Sigmoid colon (tissue), 7 donors: ENCODE measurements around the gene MAPK6. TPM values are rescaled to one million over a fixed set of nuclear protein-coding genes. Genes with fewer than 3 reads are reported as not detected.

Source experiments
- DNase-seq: peaks from one replicate; pipeline ENCODE4 v3.0.0-alpha.2; 2019
- H3K27ac ChIP-seq, 4 donors: fragments of 200-600 bp; sonication (generic); one replicate each; pipeline ENCODE4 v1.5.1; 2016 to 2019; ENCODE audit warnings: mild to moderate bottlenecking in 1 of 4
- H3K27me3 ChIP-seq, 3 donors: fragments of 200-600 bp; sonication (generic); one replicate each; pipeline ENCODE4 v1.5.1; 2019; ENCODE audit warnings: mild to moderate bottlenecking in 1 of 3
- H3K36me3 ChIP-seq, 4 donors: fragments of 200-600 bp; sonication (generic); one replicate each; pipeline ENCODE4 v1.5.1; 2016 to 2019
- H3K4me1 ChIP-seq, 4 donors: fragments of 200-600 bp; sonication (generic); one replicate each; pipeline ENCODE4 v1.5.1; 2017 to 2019
- H3K4me3 ChIP-seq, 4 donors: fragments of 200-600 bp; sonication (generic); one replicate each; pipeline ENCODE4 v1.5.1; 2017 to 2019; ENCODE audit warnings: mild to moderate bottlenecking in 2 of 4, moderate library complexity in 1 of 4
- H3K9me3 ChIP-seq, 4 donors: fragments of 200-600 bp in 3 of 4; sonication (generic) in 3 of 4; one replicate each; pipeline versions ENCODE4 v1.5.1 to v1.6.1; 2013 to 2019
- EP300 ChIP-seq, 4 donors: sonication (generic); formaldehyde crosslinking; IDR thresholded peaks; one replicate each; pipeline ENCODE4 v1.6.1; 2017; ENCODE audit warnings: antibody characterized with exemption in 4 of 4
- POLR2A ChIP-seq, 2 donors: fragments of 450-650 bp; IDR thresholded peaks; one replicate each; pipeline ENCODE4 v1.6.1; 2016; ENCODE audit warnings: antibody characterized with exemption in 2 of 2, mild to moderate bottlenecking in 2 of 2, moderate library complexity in 2 of 2
- POLR2AphosphoS5 ChIP-seq, 4 donors: sonication (generic); formaldehyde crosslinking; IDR thresholded peaks; one replicate each; pipeline ENCODE4 v1.6.1; 2017; ENCODE audit warnings: antibody characterized with exemption in 4 of 4
- WGBS, 2 donors: extraction: QIAGEN DNeasy Blood & Tissue Kit; methylation state at CpG; one replicate each; pipeline ENCODE4 v1.1.7; 2013; 5-methylcytosine and 5-hydroxymethylcytosine counted together
- intact Hi-C: fragments of 100-400 bp; cut with DNase I; formaldehyde crosslinking; loops from one replicate; pipeline ENCODE4 v1.15.1; 2023
- polyA plus RNA-seq, 3 donors: library from polyadenylated mRNA; stranded (reverse); fragments of 200-250 nt; gene quantifications; one replicate each; pipeline ENCODE4 v1.2.3, GENCODE V29; 2013
- total RNA-seq, 4 donors: library from RNA; depleted of rRNA; stranded (reverse); fragments of >200 nt; gene quantifications; one replicate each; pipeline ENCODE4 v1.1.0, GENCODE V29; 2016
- TF ChIP-seq, protein P1 (sequence below), 4 experiments: fragments of 450-650 bp in 3 of 4; fragments of 200-600 bp in 1 of 4; IDR thresholded peaks; one replicate each; pipeline ENCODE4 v1.5.1; 2016 to 2019; ENCODE audit warnings: antibody characterized with exemption in 4 of 4, mild to moderate bottlenecking in 3 of 4, moderate library complexity in 2 of 4
- donor health status: healthy with polysubstance abuse.
- donor health status: Bipolar disorder and iron deficiency.
- donor health status: healthy.

Gene MAPK6
- total and polyA plus RNA-seq, 7 donors, result 17.3 to 82.1 (median 24.1) TPM

- Histone ChIP-seq H3K27ac (no peak overlapping the region), H3K36me3 (no peaks in the 10 kb centered on the region), H3K4me3 (no peak overlapping the region), H3K27me3 (no peaks in the 10 kb centered on the region), H3K9me3 (no peaks in the 10 kb centered on the region), H3K4me1 (peaks cover 0 to 6% (median 3%) of the 10 kb centered on the region in 4 donors)
- TF ChIP-seq EP300 (IDR thresholded peaks at IDR 0.05), result no peak
- TF ChIP-seq POLR2AphosphoS5 (IDR thresholded peaks at IDR 0.05), result no peak
- TF ChIP-seq, protein P1, sequence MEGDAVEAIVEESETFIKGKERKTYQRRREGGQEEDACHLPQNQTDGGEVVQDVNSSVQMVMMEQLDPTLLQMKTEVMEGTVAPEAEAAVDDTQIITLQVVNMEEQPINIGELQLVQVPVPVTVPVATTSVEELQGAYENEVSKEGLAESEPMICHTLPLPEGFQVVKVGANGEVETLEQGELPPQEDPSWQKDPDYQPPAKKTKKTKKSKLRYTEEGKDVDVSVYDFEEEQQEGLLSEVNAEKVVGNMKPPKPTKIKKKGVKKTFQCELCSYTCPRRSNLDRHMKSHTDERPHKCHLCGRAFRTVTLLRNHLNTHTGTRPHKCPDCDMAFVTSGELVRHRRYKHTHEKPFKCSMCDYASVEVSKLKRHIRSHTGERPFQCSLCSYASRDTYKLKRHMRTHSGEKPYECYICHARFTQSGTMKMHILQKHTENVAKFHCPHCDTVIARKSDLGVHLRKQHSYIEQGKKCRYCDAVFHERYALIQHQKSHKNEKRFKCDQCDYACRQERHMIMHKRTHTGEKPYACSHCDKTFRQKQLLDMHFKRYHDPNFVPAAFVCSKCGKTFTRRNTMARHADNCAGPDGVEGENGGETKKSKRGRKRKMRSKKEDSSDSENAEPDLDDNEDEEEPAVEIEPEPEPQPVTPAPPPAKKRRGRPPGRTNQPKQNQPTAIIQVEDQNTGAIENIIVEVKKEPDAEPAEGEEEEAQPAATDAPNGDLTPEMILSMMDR (IDR thresholded peaks at IDR 0.05), result no peak
- TF ChIP-seq POLR2A (IDR thresholded peaks at IDR 0.05), result no peak
- intact Hi-C loops, result loop anchor here (2.0 to 10.0 kb wide), 3 partner anchors 108 to 191 kb away; partner anchors contain the start of gene LEO1
- WGBS, 2 donors, result 71 to 84% methylated on average over 10 of the region's 10 CpGs
- no peak for DNase-seq
Observed at GRCh38 chr15:52078197-52078875, 59.3 kb downstream of the MAPK6 start.

DNA sequence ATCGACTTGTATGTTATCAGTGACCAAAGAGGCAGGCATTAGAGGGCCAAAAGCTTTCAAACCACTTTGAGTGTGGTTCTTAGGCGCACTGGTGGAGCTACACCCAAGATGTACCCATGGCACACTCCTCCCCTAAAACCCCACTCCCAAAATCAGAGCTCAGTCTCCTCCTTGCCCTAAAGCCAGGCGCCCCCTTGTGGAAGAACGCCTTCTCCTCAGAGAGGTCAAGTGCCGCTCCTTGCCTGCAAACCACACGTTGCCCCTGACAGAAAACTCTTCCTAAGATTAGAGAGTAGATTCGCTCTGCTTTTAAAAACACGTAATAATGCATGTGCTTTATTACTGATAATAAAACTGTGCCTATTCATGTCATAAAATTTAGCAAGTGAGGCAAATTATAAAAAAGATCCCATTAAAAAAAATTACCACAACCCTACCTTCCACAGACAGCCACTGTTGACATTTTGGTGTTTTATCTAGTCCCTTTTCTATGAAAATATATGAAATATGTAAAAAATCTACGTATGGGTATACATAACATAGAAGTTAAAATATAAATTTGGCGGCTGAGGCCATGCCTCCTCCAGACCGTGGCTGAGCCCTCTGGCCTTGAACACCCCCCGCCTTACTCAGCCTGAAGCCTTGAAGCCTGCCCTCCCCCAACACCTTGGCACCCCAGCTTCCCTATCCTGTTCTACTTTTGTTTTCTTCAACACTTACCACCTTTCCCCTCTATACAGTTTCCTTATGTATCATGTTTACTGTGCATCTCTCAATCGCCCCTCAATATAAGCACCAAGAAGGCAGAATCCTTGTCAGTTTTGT lies 60.1 kb downstream of the MAPK6 start:
- Histone ChIP-seq H3K9me3 (no peaks in the 10 kb centered on the region), H3K4me1 (peaks cover 0 to 6% (median 3%) of the 10 kb centered on the region in 4 donors), H3K27ac (no peak overlapping the region), H3K36me3 (no peaks in the 10 kb centered on the region), H3K4me3 (no peak overlapping the region), H3K27me3 (no peaks in the 10 kb centered on the region)
- WGBS, 2 donors, result 39 to 50% methylated on average over 13 of the region's 13 CpGs
- peak; percentile 88 for DNase-seq
- TF ChIP-seq EP300 (IDR thresholded peaks at IDR 0.05) (no peak), POLR2AphosphoS5 (IDR thresholded peaks at IDR 0.05) (no peak)
- TF ChIP-seq, protein P1 (IDR thresholded peaks at IDR 0.05), result peak; percentile 59 to 77 (median 71)
- intact Hi-C loops, result loop anchor here (2.0 to 10.0 kb wide), 3 partner anchors 108 to 192 kb away; partner anchors contain the start of gene LEO1

- H3K36me3 ChIP-seq, result no peaks in the 10 kb centered on the region
- H3K9me3 ChIP-seq, result no peaks in the 10 kb centered on the region
- H3K4me3 ChIP-seq, result no peak overlapping the region
- no peaks in the 10 kb centered on the region for H3K27me3 ChIP-seq
- DNase-seq, result no peak
- 89 to 93% methylated on average over 5 of the region's 5 CpGs for WGBS, 2 donors
- intact Hi-C loops, result no loop called here
- no peak overlapping the region for H3K27ac ChIP-seq
- TF ChIP-seq EP300 (IDR thresholded peaks at IDR 0.05) (no peak), POLR2A (IDR thresholded peaks at IDR 0.05) (no peak), POLR2AphosphoS5 (IDR thresholded peaks at IDR 0.05) (no peak)
- TF ChIP-seq, protein P1 (IDR thresholded peaks at IDR 0.05), result no peak
- peaks cover 0 to 6% (median 3%) of the 10 kb centered on the region in 4 donors for H3K4me1 ChIP-seq
Observed at GRCh38 chr15:52080031-52080430, 61.0 kb downstream of the MAPK6 start.

- intact Hi-C loops, result no loop called here
Observed at GRCh38 chr15:52080706-52081392, 61.8 kb downstream of the MAPK6 start.

More at GRCh38 chr15:52080706-52081392, 61.8 kb downstream of the MAPK6 start:
- H3K9me3 ChIP-seq, result no peaks in the 10 kb centered on the region
- no peak overlapping the region for H3K27ac ChIP-seq
- H3K36me3 ChIP-seq, result no peaks in the 10 kb centered on the region
- no peak for DNase-seq
- peaks cover 0 to 6% (median 3%) of the 10 kb centered on the region in 4 donors for H3K4me1 ChIP-seq
- 93 to 95% methylated on average over 9 of the region's 9 CpGs for WGBS, 2 donors
- TF ChIP-seq EP300 (IDR thresholded peaks at IDR 0.05), result no peak
- TF ChIP-seq, protein P1 (IDR thresholded peaks at IDR 0.05), result no peak
- TF ChIP-seq POLR2A (IDR thresholded peaks at IDR 0.05), result no peak
- no peak for TF ChIP-seq POLR2AphosphoS5 (IDR thresholded peaks at IDR 0.05)
- H3K4me3 ChIP-seq, result no peak overlapping the region
- H3K27me3 ChIP-seq, result no peaks in the 10 kb centered on the region
